SHP77 (cell line): ENCODE results near the gene LINGO4.

Experiments
- DNase-seq, 2 experiments: peaks; one replicate each; lab custom pipeline; 2025; lab: John Stamatoyannopoulos, UW

Gene LINGO4, protein sequence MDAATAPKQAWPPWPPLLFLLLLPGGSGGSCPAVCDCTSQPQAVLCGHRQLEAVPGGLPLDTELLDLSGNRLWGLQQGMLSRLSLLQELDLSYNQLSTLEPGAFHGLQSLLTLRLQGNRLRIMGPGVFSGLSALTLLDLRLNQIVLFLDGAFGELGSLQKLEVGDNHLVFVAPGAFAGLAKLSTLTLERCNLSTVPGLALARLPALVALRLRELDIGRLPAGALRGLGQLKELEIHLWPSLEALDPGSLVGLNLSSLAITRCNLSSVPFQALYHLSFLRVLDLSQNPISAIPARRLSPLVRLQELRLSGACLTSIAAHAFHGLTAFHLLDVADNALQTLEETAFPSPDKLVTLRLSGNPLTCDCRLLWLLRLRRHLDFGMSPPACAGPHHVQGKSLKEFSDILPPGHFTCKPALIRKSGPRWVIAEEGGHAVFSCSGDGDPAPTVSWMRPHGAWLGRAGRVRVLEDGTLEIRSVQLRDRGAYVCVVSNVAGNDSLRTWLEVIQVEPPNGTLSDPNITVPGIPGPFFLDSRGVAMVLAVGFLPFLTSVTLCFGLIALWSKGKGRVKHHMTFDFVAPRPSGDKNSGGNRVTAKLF

DNA sequence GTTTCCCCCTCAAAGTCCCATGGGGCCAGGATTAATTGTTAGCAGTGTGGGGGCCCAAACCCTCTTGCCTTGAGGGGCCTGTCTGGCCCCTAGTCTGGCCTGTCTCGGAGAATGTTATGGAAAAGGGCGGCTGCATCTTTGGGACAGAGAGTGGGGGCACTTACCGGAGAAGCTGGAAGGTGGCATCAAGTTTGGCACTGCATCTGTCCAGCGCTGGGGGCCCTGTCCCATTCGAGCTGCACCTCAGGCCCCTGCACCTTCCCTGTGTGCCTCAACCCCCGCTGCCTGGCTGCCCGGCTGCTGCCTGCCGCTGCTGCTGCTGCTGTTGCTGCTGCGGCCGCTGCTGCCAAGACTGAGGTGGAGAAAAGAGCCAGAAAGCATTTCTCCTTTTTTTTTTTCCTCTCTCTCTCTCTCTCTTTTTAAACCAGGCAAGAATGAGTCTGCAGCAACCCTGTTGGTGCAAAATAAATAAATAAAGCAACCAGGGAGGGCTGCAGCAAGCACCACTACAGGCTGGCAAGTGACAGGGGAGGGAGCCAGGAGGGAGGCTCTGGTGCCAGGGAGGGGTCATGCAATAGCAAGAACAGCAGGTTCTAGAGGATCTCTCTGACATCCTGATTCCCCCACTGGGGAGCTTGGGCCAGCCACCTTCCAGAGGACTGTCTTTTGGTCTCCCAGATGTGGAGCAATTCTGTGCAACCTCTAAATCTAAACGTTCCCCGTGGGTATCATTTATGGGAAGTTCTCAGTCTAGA, at the start of gene LINGO4:
LINGO4 (minus strand) TSS at position 354 of the 755 bp plus-strand sequence. CDS start 2,715 bp downstream, outside the sequence.
- no peak for DNase-seq

DNA sequence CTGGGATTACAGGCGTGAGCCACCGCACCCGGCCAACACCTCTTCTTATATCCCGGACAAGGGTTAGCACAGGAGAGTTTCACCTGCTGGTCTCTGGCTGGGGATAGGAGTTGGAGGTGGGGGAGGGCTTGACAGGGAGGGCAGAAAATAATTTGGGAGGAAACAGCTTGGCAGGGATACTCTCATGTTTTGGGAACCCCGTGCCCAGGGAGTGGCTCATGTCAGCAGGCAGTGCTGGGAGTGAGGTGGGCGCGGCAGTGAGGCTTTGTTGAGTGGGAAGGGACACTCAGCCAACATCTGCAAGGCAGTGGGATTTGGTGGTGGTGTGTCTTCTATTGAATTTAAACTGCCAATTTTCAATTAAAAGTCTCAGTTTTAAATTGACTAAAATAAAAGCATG, 49.4 kb upstream of the LINGO4 start:
- no peak for DNase-seq

DNA sequence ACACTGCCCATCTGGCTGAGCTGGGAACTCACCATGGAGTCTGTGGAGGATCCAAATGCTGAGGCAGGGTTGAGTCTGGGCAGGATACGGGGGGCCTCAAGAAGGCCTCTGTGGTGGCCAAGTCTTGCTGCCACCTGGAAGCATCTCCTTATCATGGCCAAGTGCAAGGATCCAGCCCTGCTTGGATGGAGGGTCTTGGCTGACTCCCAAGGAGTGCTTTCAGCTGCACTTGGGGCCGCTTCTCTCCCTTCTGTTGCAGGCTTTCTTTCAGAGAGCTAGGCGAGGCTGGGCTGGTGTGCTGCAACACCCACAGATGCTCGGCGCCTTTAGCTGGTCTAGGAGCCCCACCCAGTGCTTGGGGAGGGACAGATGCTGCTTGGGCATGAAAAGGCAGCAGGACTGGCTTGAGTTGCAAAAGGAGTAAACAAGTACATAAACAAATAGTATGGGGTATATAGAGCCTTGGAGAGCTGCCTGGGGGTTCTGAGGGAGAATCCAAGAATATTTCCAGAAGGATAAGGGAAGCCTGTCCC, 48.3 kb upstream of the LINGO4 start, which contains the start of gene THEM5:
THEM5 (minus strand) TSS at position 302 of the 533 bp plus-strand sequence; CDS start at position 155, 147 bp downstream.
- no peak for DNase-seq

DNA sequence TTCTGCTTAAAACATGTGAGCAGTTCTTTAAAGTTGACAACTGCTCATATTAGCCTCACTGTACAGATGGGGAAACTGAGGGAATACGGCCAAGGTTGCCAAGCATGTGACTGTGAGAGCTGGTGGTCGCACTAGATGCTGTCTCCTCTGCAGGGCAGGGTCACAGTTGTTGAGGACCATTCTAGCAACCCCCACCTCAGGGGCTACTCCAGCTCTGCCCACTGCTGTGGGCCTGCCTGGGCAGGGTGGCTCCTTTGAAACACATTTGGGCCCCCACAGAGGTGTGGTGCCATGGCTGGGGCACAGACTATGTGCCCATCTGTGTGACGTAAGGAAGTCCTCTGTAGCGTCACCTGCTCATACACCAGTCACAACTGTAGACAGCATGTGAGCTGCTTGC, 47.5 kb upstream of the LINGO4 start:
- DNase-seq = no peak

DNA sequence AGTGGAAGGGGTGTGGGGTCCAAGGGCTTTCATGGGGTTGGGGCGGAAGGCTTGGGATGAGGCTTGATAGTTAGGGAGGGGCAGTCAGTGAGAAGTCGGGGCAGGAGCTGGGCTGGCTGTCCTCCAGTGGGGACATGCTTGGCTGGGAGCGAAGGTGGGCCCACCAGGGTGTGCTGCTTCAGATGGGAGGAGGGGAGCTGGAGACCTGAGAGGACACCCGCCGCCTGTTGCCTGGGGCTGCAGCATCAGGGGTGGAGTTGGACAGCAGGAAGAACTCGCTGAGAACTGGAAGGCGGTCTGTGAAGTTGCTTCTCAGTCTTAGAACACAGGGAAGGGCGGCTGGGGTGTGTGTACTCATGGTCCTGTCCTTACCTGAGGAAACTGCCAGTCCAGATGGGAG, 46.7 kb upstream of the LINGO4 start:
- no peak for DNase-seq

DNA sequence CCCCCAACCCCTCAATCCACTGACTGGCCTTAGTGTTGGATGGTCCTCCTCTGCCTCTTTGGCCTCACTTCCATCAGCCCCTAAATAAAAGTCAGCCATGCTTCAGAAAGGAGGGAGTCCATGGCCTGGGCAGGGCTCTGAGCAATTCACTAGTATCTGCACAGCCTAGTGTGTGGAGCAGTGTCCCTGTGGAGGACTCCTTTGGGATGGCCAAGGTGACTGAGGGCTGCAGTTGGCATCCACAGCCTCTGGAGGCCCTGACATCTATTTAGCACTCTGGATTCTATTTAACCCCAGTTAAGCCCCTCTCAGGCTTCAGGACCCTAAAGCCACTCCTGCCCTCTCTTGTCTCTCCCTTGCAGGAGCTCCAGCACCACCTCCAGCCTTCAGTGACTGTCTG, 44.7 kb upstream of the LINGO4 start:
- DNase-seq = no peak

DNA sequence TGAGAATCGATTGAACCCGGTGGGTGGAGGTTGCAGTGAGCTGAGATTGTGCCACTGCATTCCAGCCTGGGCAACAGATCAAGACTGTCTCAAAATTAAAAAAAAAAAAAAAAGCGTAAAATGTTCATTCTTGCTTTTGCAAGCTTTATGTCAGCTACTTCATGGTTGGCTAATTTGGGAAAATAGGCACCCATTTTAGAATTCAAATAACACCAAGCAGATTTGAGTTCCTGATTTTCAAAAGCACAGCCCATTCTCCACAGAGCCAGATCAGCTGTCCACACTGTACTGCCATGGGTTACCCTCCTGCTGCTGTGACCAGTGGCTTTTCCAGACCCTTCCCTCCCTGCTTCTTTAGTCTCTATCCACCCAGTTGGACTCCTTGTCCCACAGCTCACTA, 43.9 kb upstream of the LINGO4 start:
- DNase-seq = no peak

DNA sequence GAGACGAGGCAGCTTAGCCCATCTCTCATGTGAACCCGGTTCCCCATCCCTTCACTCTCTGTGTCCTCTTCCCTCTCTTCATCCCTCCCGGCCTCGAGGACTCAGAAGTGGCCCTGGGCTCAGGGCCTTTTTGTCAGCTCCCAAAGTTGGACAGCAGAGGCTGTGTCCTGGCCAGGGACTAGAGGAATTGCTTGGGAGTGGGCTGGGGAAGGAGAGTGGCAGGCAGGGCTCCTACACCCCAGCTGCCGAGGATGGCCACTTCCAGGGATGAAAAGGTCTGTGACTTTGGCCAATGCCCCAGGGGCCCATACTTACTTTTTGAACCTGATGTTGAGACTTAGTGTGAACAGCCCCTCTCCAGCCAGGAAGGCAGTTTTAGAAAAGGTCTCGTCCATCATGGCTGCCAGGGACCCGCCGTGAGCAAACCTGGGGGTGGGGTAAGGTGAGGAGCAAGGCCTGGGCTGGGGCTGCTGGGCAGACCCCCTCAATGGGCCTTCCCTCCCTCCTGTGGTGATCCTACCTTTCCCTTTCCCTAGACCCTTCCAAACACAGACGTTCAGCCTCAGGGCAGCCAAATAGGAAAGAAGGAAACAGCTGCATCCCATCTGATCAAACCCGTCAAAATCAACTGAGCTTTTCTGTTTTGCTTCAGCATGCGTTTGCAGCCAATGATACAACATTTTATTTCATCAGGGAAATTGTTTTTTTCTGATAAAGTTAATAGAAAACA, 42.8 kb upstream of the LINGO4 start:
- no peak for DNase-seq

DNA sequence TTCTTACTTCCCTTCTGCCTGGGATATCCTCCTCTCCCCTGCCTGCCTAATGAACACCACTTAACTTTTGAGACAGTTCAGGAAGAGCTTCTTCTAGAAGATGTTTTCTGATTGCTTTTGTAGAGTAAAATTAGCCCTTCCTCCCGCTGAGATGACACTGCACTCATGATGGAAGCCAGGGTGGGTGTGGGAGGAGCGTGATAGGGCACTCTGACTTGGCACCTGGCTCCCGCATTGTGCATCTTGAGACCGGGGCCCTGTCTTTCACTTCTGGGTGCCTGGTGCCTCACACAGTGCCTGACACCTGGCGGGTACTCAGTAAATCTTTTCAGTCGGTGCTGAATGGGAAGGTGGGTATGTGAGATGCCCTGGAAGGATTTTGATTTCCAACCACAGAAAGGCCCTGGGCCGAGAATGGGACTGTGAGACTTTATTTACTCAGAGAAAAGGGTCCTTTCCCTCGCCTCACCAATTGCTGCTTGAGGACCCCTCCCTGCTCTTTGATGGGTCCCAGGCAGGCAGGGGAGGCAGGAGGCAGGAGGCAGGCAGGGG, 41.5 kb upstream of the LINGO4 start:
- DNase-seq = no peak

DNA sequence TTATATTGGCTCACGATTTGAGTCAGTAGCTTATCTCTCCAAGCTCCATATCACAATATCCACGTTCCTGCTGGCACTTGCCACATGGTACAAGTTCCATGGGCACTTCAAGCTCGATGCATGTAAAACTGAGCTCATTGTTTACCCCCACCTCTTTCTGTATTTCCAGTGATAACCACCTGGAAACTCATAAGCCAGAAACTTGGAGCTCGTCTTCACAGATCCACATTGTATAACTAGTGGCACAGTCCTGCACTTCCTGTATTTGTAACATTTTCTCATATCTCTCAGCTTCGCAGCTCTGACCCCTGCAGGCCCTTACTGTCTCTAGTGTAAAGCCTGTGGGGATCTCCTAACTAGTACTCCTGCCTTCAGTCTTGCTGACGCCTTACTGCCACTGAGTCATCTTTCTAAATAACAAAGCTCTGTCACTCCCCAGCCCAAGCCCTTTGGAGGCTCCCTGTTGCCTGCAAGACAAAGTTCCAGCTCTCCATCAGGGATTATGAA, 40.9 kb upstream of the LINGO4 start:
- DNase-seq = no peak

DNA sequence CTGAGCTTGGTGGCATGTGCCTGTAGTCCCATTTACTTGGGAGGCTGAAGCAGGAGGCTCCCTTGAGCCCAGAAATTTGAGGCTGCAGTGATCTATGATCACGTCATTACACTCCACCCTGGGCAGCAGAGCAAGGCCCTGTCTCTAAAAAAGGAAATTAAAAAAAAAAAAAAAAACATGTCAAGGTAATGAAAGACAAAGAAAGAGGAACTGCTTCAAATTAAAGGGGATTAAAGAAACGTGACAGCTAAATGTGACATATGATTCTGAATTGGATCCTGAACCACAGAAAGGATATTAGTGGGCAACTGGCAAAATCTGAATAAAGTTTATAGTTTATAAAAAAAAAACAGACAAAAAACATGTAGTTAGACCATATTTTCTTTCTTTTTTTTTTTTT, 38.2 kb upstream of the LINGO4 start:
- DNase-seq = no peak

DNA sequence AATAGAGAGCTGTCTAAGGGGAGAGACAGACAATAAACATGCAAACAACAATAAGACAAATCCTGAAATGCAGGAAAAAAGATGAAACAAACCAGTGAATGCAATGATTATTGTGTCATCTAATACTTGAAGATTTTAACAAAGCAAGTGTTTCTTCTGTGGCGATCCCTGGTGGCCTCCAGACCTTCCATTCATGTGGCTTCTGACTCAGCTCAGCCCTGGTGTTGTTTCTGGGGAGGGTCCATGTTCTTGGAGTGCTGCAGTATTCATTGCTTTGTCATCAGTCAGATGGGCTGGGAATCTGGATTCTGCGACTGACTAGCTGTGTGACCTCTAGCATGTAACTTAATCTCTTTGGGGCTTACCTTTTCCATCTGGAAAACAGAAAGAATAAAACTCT, 35.9 kb upstream of the LINGO4 start:
- DNase-seq = no peak

DNA sequence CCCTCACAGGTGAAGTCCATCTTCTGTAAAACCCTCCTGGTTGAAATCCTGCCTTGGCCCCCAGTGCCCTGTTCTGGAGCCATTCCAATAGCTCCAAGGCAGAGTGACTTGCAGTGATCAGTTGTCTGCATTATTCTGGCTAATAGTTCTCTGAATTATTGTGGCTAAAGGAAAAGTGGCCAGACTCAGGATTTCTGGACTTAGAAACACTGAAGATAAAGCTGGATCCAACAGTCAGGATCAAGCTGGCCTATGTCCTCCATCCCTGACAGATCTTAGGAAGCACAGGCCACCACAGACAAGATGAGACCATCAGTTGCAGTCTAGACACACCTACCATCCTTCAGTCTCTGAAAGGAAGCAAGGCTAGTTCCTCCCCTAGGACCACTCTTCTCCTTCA, 35.2 kb upstream of the LINGO4 start:
- DNase-seq = no peak

DNA sequence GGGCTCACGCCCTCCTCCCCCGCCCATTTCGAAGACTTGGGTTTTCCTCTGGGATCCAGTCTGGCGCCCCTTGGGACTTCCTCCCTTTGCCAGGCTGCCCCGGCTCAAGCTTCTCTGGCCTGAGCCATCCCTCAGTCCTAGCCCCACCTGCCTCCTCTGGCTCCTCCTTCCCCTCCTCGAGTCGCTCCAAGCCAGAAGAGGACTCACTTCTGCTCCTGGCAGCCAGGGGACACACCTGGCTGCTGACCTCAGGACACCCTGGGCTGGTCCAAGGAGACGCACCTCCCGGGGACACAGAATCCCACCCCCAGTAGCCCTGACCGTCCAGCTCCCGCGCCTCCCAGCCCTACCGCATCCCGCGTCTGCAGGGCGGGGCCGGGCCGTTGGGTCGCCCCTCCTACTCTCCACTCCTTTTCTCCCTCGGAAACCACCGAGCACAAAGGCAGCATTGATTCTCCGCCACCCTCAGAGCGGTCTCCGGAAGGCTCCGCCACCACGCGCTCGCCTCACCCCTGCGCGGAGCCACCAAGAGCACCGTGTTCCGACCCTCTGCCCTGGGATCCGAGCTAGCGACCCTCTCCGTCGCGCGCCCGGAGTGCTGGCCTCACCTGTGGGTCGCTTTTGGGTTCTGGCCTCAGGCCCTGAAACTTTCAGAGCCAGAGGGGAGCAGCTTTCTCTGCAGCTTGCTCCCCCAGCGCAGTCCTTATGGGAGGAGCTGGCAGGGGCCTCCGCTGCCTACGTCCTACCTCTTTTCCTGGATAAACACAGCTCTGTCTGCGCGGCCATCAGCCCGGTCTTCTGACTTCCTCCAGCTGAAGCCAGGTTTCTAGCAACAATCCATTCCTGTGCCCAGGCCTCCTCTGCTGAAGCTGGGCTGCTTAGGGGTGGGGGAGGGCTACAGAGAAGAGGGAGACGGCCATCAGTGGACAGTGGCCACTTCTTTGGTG, 34.5 kb upstream of the LINGO4 start, which contains the start of gene C2CD4D:
C2CD4D (minus strand) TSS at position 364 of the 947 bp plus-strand sequence. CDS start 831 bp downstream, outside the sequence.
- DNase-seq = peak; percentile 69 to 77

DNA sequence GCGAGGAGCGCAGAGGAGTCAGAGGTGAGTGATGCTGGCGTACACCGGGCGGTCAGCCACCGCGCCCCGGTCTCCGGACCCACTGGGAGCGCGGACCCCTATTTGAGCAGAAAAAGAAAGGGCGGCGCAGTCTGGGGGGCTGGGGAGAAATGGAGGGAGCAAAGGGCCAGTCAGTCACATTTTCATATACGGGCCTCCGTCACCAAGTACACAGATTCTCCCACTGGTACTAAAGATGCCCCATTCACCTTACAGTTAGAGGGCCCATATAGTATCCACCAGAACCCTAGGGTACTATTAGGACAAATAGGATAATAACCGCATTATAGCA, 33.8 kb upstream of the LINGO4 start:
- no peak for DNase-seq

DNA sequence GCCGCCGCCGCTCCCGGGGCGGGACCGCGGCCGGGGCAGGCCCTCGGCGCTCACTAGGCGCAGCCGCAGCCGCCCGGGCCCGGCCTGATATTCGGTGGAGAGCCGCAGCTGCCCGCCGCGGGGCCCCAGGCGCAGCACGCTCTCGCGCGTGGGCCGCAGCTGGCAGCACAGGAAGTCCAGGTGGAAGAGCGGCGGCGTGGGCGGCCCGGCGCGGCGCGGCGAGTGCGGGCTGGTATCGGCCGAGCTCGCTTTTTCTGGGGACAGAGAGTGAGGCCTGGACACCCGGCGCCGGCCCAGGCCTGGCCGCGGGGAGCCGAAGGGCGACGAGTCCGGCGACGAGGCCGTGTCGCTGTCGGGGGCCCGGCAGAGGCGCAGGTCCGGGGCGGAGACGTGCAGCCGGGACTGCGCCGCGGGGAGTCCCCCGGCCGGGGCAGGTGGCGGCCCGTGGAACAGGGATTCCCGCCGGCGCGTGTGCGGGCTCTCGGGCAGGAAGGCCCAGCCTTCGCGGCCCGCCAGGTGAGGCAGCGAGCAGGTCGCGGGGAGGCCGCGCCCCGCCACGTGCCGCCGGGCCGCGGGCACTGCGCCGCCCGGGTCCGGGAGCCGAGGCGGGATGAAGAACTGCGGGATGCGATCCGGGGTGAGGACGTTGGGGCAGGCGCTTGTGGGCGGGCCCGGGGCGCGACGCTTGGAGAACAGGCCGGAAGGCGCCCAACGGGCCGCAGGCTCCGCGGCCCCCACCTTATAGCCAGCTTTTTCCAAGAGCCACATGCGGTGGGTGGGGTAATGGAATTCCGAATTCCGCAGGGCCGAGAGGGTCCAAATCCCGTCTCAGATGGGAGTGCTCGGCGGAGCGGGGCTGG, 33.2 kb upstream of the LINGO4 start:
- no peak for DNase-seq

DNA sequence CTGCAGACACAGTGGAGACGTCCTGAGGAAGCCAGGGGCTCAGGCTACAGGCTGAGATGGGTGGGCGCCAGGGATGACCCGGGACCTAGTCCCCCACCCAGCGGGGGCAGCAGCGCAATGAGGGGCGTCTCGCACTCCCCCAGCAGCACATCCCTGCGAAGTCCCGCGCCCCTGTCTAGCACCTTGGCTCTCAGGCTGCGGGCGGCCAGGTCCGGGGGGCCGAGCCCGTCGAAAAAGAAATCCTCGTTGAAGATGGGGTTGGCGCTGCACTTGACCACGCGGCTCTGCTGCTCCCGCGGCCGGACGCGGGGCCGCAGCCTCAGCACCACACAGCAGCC, 32.6 kb upstream of the LINGO4 start:
- DNase-seq = no peak

DNA sequence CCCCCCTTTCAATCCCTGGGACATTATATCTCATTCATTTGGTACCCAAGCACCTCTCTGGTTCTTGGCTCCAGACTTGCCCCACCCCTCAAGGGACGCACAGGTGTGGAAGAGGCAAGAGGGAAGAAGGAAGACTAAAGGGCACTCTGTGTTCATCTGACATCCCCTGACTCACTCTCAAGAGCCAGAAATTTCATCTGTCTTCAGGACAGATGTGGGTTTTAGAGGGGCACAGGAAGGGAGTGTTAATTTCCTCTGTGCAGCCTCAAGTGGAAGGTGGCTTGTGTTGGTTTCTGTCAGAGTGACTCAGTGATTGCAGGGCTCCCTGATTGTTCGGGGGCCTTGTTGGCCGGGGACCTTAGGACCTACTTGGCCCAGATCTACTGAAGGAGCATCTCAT, 32.0 kb upstream of the LINGO4 start:
- DNase-seq = no peak

DNA sequence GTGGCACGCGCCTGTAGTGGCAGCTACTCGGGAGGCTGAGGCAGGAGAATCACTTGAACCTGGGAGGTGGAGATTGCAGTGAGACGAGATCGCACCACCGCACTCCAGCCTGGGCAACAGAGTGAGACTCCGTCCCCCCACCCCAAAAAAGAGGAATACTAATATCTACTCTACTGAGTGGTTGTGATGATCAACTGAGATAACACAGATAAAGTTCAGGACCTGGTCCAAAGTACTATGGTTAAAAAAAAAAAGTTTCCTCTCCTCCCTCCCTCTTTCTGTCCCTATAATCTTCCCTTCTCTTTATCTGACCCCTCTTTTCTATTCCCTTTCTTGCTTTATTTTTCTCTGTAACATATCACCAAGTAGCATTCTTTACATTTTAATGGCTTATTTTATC, 30.4 kb upstream of the LINGO4 start:
- DNase-seq = no peak
